ENCODE data around the gene SPTBN1. TPM values are rescaled to one million over a fixed set of nuclear protein-coding genes. Genes with fewer than 3 reads are reported as not detected.
"Not testable (repeated sequence)": the region's sequence is repeated elsewhere in the genome, so short reads cannot be mapped to it uniquely, and the experiment has no call there.

Gene SPTBN1
- total and polyA plus RNA-seq, 8 donors, result 28.7 to 475 (median 193) TPM

DNA sequence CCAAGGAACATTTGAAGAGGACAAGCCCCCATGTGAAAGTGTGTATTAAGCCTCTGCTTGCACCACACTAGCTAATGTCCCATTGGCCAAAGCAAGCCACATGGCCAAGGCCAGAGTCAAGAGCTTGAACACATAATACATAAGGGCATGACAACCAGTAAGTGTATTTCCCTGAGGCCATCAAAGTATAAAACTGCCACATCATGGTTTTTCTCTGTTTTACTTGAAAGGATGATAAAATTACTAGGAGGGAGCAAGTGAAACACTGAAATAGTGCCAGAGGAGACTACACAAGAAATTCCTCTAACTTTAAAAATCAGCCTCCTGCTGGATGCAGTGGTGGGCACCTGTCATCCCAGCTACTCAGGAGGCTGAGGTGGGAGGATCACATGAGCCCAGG is 236.4 kb downstream of the SPTBN1 start:
- no peaks in the 10 kb centered on the region for H3K9me3 ChIP-seq
- no peak overlapping the region for H3K27ac ChIP-seq
- H3K27me3 ChIP-seq, result no peaks in the 10 kb centered on the region
- H3K36me3 ChIP-seq, result no peaks in the 10 kb centered on the region
- peaks cover 0 to 10% (median 0%) of the 10 kb centered on the region in 4 donors for H3K4me1 ChIP-seq
- intact Hi-C loops (cut with DNase I; ENCODE audit: low total_unique reads), result no loop called here
- TF ChIP-seq POLR2AphosphoS5 (IDR thresholded peaks at IDR 0.05), result no peak
- DNase-seq, result no peak
- H3K4me3 ChIP-seq, result no peak overlapping the region

- 93 to 98% (median 95%) methylated on average over 4 of the region's 4 CpGs for WGBS, 5 donors
- intact Hi-C loops (cut with DNase I; ENCODE audit: low total_unique reads), result no loop called here
- no peak for DNase-seq
- no peaks in the 10 kb centered on the region for H3K27me3 ChIP-seq
- no peak overlapping the region for H3K27ac ChIP-seq
- no peaks in the 10 kb centered on the region for H3K9me3 ChIP-seq
- H3K36me3 ChIP-seq, result no peaks in the 10 kb centered on the region
- peaks cover 0 to 4% (median 0%) of the 10 kb centered on the region in 4 donors for H3K4me1 ChIP-seq
- H3K4me3 ChIP-seq, result no peak overlapping the region
- TF ChIP-seq CTCF (IDR thresholded peaks at IDR 0.05) (no peak), EP300 (IDR thresholded peaks at IDR 0.05) (no peak), POLR2A (IDR thresholded peaks at IDR 0.05) (no peak), POLR2AphosphoS5 (IDR thresholded peaks at IDR 0.05) (no peak)
These were observed 239.3 kb downstream of the SPTBN1 start for GRCh38 chr2:54695378-54695777.

GRCh38 chr2:54697934-54698333 is 241.8 kb downstream of the SPTBN1 start:
- TF ChIP-seq POLR2A (IDR thresholded peaks at IDR 0.05) (no peak), EP300 (IDR thresholded peaks at IDR 0.05) (no peak), POLR2AphosphoS5 (IDR thresholded peaks at IDR 0.05) (no peak), CTCF (IDR thresholded peaks at IDR 0.05) (no peak)
- no peaks in the 10 kb centered on the region for H3K9me3 ChIP-seq
- H3K36me3 ChIP-seq, result no peaks in the 10 kb centered on the region
- H3K4me3 ChIP-seq, result no peak overlapping the region
- intact Hi-C loops (cut with DNase I; ENCODE audit: low total_unique reads), result no loop called here
- no peak for DNase-seq
- no peaks in the 10 kb centered on the region for H3K27me3 ChIP-seq
- H3K27ac ChIP-seq, result no peak overlapping the region
- H3K4me1 ChIP-seq, result no peaks in the 10 kb centered on the region
- WGBS, 5 donors, result 79 to 95% (median 90%) methylated on average over 1 of the region's 1 CpG

- intact Hi-C loops (cut with DNase I; ENCODE audit: low total_unique reads); H3K36me3 ChIP-seq; H3K4me1 ChIP-seq; H3K27me3 ChIP-seq; H3K9me3 ChIP-seq; H3K27ac ChIP-seq; H3K4me3 ChIP-seq; DNase-seq: not testable (repeated sequence)
- WGBS, 5 donors, result 93 to 98% (median 97%) methylated on average over 17 to 37 of the region's 37 CpGs
These were observed 242.8 kb downstream of the SPTBN1 start for GRCh38 chr2:54698926-54699325.

GRCh38 chr2:54699665-54700064 is 243.5 kb downstream of the SPTBN1 start:
- no peaks in the 10 kb centered on the region for H3K9me3 ChIP-seq
- WGBS, 5 donors, result 82 to 92% (median 88%) methylated on average over 2 of the region's 2 CpGs
- no peaks in the 10 kb centered on the region for H3K27me3 ChIP-seq
- no peaks in the 10 kb centered on the region for H3K36me3 ChIP-seq
- H3K4me3 ChIP-seq, result no peak overlapping the region
- intact Hi-C loops (cut with DNase I; ENCODE audit: low total_unique reads), result loop anchor here (10.0 kb wide), 1 partner anchor 45 kb away; no protein-coding TSS in a partner anchor
- DNase-seq, result no peak
- TF ChIP-seq POLR2A (IDR thresholded peaks at IDR 0.05) (no peak), CTCF (IDR thresholded peaks at IDR 0.05) (no peak), POLR2AphosphoS5 (IDR thresholded peaks at IDR 0.05) (no peak), EP300 (IDR thresholded peaks at IDR 0.05) (no peak)
- H3K4me1 ChIP-seq, result peaks cover 0 to 5% (median 3%) of the 10 kb centered on the region in 4 donors
- no peak overlapping the region for H3K27ac ChIP-seq

Data from stomach (tissue), 9 donors.